ENCODE results near the gene HPRT1. TPM values are rescaled to one million over a fixed set of nuclear protein-coding genes. Genes with fewer than 3 reads are reported as not detected.

The HPRT1 gene
- total RNA-seq, 2 donors from 2014 or later: 19.0 to 20.0 TPM

DNA sequence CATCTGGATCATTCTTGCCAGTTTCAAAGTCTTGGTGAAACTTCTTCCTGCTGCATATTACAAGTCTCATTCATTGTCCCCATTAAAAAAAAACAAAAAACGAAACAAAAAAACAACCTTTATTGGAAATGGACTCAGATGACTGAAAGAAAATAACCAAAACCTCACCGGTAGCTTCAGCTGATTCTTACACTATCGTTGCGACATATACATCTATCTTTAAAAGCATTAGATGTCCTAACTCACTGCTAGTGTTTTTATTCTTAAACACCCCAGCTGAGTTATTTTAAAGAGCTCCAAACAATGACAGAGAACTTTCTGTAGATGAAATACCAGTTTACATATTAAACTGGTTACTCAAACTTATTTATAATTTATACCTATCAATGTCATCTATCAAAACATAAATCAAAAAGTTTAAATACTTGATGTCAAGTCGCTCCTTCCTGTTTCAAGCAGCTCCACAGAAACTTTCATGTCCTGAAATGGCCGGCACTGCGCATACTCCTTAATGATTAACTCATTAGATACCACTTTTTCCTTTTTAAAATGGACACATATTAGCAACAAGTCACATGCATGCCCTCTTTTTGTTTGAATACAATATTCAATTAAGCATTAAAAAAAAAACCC, 87.2 kb downstream of the HPRT1 start:
- peaks cover 67% of the 10 kb centered on the region for H3K27me3 Mint-ChIP-seq (ENCODE audit: insufficient read depth)
- Histone ChIP-seq H3K4me1 (ENCODE audit: control insufficient read depth, insufficient read depth, low read length) (no peaks in the 10 kb centered on the region), H3K9me3 (ENCODE audit: control insufficient read depth, low read length) (no peaks in the 10 kb centered on the region), H3K4me3 (ENCODE audit: low read length) (no peak overlapping the region), H3K36me3 (ENCODE audit: control insufficient read depth, insufficient read depth, low read length) (no peaks in the 10 kb centered on the region), H3K27me3 (ENCODE audit: control insufficient read depth, insufficient read depth, low read length, poor library complexity, severe bottlenecking) (peaks cover 24% of the 10 kb centered on the region), H3K27ac (ENCODE audit: low read depth, low read length) (no peak overlapping the region), H3K9ac (ENCODE audit: extremely low read depth, low read length, poor library complexity, severe bottlenecking) (no peak overlapping the region)
- peaks cover 22% of the 10 kb centered on the region for H3K4me1 Mint-ChIP-seq
- WGBS, 2 experiments (ENCODE audit: insufficient coverage in 1 of 2, insufficient read length in 1 of 2): 75 to 76% methylated on average over 4 to 7 of the region's 7 CpGs
- peaks cover 61% of the 10 kb centered on the region for H3K9me3 Mint-ChIP-seq
- H3K27ac Mint-ChIP-seq: no peak overlapping the region
- no peaks in the 10 kb centered on the region for H3K36me3 Mint-ChIP-seq (ENCODE audit: low read depth)
- DNase-seq: no peak
- no peak overlapping the region for H3K4me3 Mint-ChIP-seq
- TF ChIP-seq, protein P1, sequence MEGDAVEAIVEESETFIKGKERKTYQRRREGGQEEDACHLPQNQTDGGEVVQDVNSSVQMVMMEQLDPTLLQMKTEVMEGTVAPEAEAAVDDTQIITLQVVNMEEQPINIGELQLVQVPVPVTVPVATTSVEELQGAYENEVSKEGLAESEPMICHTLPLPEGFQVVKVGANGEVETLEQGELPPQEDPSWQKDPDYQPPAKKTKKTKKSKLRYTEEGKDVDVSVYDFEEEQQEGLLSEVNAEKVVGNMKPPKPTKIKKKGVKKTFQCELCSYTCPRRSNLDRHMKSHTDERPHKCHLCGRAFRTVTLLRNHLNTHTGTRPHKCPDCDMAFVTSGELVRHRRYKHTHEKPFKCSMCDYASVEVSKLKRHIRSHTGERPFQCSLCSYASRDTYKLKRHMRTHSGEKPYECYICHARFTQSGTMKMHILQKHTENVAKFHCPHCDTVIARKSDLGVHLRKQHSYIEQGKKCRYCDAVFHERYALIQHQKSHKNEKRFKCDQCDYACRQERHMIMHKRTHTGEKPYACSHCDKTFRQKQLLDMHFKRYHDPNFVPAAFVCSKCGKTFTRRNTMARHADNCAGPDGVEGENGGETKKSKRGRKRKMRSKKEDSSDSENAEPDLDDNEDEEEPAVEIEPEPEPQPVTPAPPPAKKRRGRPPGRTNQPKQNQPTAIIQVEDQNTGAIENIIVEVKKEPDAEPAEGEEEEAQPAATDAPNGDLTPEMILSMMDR (conservative IDR thresholded peaks at IDR 0.05): no peak

GRCh38 chrX:134548257-134549201, 88.6 kb downstream of the HPRT1 start:
- TF ChIP-seq, protein P1 (conservative IDR thresholded peaks at IDR 0.05): no peak
- Mint-ChIP-seq H3K36me3 (ENCODE audit: low read depth) (no peaks in the 10 kb centered on the region), H3K4me1 (peaks cover 11% of the 10 kb centered on the region), H3K27me3 (ENCODE audit: insufficient read depth) (peaks cover 77% of the 10 kb centered on the region), H3K9me3 (peaks cover 61% of the 10 kb centered on the region), H3K27ac (peak overlapping the region; percentile 90), H3K4me3 (peak overlapping the region; percentile 73)
- Histone ChIP-seq H3K9ac (ENCODE audit: extremely low read depth, low read length, poor library complexity, severe bottlenecking) (peak overlapping the region; percentile 67), H3K9me3 (ENCODE audit: control insufficient read depth, low read length) (no peaks in the 10 kb centered on the region), H3K4me1 (ENCODE audit: control insufficient read depth, insufficient read depth, low read length) (no peaks in the 10 kb centered on the region), H3K27me3 (ENCODE audit: control insufficient read depth, insufficient read depth, low read length, poor library complexity, severe bottlenecking) (peaks cover 28% of the 10 kb centered on the region), H3K36me3 (ENCODE audit: control insufficient read depth, insufficient read depth, low read length) (no peaks in the 10 kb centered on the region), H3K4me3 (ENCODE audit: low read length) (peak overlapping the region; percentile 84), H3K27ac (ENCODE audit: low read depth, low read length) (peak overlapping the region; percentile 38)
- 0 to 1% methylated on average over 3 to 33 of the region's 33 CpGs for WGBS, 2 experiments (ENCODE audit: insufficient coverage in 1 of 2, insufficient read length in 1 of 2)
- no peak for DNase-seq

Small RNA genes within 50 kb of the gene (microRNA-seq; reads per million reads assigned to microRNA genes)
- gene MIR424 (ENCODE audit: borderline microRNAs expressed) (141 reads per million, percentile 78 among the genes with 10 or more reads in this experiment), gene MIR450A1 (ENCODE audit: borderline microRNAs expressed) (not detected), gene MIR450A2 (ENCODE audit: borderline microRNAs expressed) (not detected), gene MIR450B (ENCODE audit: borderline microRNAs expressed) (0.44 reads per million), gene MIR503 (ENCODE audit: borderline microRNAs expressed) (1.6 reads per million, percentile 4 among the genes with 10 or more reads in this experiment), gene MIR542 (ENCODE audit: borderline microRNAs expressed) (4.9 reads per million, percentile 32 among the genes with 10 or more reads in this experiment)

Other genes with a start within 250 kb of the HPRT1 start
- gene CCDC160, start 223.0 kb upstream of the HPRT1 start, total RNA-seq: 1 to 10 TPM; 2.9 to 4.7 TPM
- gene PHF6, start 86.9 kb upstream of the HPRT1 start, total RNA-seq: 10 to 100 TPM; 41.5 to 50.1 TPM
- not detected for gene PLAC1, start 198.3 kb downstream of the HPRT1 start, total RNA-seq

All from endodermal cell (in vitro differentiated cells).